Tibial nerve (tissue), 4 donors: Measurements from ENCODE around the gene CAMK2G.

Source experiments
- EP300 ChIP-seq, 2 donors: sonication (generic); formaldehyde crosslinking; IDR thresholded peaks; one replicate each; pipeline ENCODE4 v1.6.1; 2017; ENCODE audit warnings: antibody characterized with exemption in 2 of 2, mild to moderate bottlenecking in 1 of 2
- POLR2A ChIP-seq, 2 donors: fragments of 450-650 bp; IDR thresholded peaks; one replicate each; pipeline ENCODE4 v1.6.1; 2017; ENCODE audit warnings: antibody characterized with exemption in 2 of 2, mild to moderate bottlenecking in 2 of 2, moderate library complexity in 2 of 2
- TF ChIP-seq, protein P1 (sequence below), 5 experiments: fragments of 200-600 bp in 3 of 5; fragments of 450-650 bp in 2 of 5; sonication (generic) in 3 of 5; IDR thresholded peaks; one replicate each; pipeline ENCODE4 v1.5.1; 2016 to 2019; ENCODE audit warnings: antibody characterized with exemption in 5 of 5, mild to moderate bottlenecking in 3 of 5, moderate library complexity in 2 of 5

DNA sequence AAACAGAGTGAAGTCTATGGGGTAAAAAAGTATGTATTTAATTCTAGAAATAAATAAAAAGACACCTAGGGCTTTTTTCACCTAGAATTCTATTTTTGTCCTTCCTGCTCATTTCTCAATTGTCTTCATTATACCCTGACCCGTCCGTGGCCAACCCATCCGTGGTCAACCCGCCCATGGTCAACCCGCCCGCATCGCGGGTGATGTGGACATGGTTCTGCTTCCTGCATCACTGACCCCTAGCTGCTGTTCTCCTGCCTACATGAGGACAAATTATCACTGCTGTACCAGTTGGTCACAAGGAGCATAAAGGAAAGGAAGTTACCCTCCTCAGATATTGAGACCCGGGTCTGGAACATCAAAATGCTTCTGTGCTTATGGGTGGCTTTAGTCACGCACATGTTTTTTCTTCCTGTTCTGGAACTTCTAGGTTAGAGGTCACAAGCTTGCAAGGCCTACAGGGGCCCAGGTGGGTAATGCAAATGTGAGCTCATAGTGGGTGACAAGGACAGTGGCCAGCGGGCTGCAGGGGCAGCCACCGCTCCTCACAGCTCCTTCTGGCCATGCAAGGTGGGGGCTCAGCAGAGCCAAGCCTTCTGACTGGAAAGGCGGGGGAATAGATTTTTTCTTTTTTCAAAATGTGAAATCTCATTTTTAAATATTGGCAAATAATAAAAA, 15.5 kb downstream of the CAMK2G start:
- no peak for TF ChIP-seq EP300 (IDR thresholded peaks at IDR 0.05)
- TF ChIP-seq, protein P1, sequence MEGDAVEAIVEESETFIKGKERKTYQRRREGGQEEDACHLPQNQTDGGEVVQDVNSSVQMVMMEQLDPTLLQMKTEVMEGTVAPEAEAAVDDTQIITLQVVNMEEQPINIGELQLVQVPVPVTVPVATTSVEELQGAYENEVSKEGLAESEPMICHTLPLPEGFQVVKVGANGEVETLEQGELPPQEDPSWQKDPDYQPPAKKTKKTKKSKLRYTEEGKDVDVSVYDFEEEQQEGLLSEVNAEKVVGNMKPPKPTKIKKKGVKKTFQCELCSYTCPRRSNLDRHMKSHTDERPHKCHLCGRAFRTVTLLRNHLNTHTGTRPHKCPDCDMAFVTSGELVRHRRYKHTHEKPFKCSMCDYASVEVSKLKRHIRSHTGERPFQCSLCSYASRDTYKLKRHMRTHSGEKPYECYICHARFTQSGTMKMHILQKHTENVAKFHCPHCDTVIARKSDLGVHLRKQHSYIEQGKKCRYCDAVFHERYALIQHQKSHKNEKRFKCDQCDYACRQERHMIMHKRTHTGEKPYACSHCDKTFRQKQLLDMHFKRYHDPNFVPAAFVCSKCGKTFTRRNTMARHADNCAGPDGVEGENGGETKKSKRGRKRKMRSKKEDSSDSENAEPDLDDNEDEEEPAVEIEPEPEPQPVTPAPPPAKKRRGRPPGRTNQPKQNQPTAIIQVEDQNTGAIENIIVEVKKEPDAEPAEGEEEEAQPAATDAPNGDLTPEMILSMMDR (IDR thresholded peaks at IDR 0.05): no peak
- no peak for TF ChIP-seq POLR2A (IDR thresholded peaks at IDR 0.05)
